H9 (cell line): ENCODE results near the gene MRPS6. TPM values are rescaled to one million over a fixed set of nuclear protein-coding genes. Genes with fewer than 3 reads are reported as not detected.

ENCODE experiments used
- DNase-seq: peaks from one replicate; pipeline ENCODE4 v3.0.0-alpha.2; 2017
- H2AFZ ChIP-seq: one replicate; pipeline ENCODE4 v1.6.1; 2013; ENCODE audit warnings: mild to moderate bottlenecking, low read length, control low read depth, moderate library complexity
- H2AK5ac ChIP-seq: 2 replicates; pipeline ENCODE4 v1.6.1; 2013; ENCODE audit warnings: low read length, control low read depth, mixed read lengths; ENCODE audit not compliant: insufficient read length
- H2BK120ac ChIP-seq: one replicate; pipeline ENCODE4 v1.6.1; 2013; ENCODE audit warnings: low read depth, mild to moderate bottlenecking, low read length, control low read depth, inconsistent platforms; ENCODE audit not compliant: poor library complexity, severe bottlenecking
- H2BK12ac ChIP-seq: 2 replicates; pipeline ENCODE4 v1.6.1; 2013; ENCODE audit warnings: low read length, control low read depth, mixed read lengths, low read depth; ENCODE audit not compliant: insufficient read length
- H2BK15ac ChIP-seq: 2 replicates; pipeline ENCODE4 v1.6.1; 2013; ENCODE audit warnings: low read depth, low read length, control low read depth
- H2BK20ac ChIP-seq: one replicate; pipeline ENCODE4 v1.6.1; 2013; ENCODE audit warnings: low read depth, mild to moderate bottlenecking, low read length, control low read depth, inconsistent platforms; ENCODE audit not compliant: poor library complexity, severe bottlenecking
- H2BK5ac ChIP-seq: 2 replicates; pipeline ENCODE4 v1.6.1; 2013; ENCODE audit warnings: low read length, control low read depth, mixed read lengths; ENCODE audit not compliant: insufficient read length
- H3K14ac ChIP-seq: 2 replicates; pipeline ENCODE4 v1.6.1; 2013; ENCODE audit warnings: low read length, control low read depth; ENCODE audit not compliant: insufficient read depth
- H3K18ac ChIP-seq: 2 replicates; pipeline ENCODE4 v1.6.1; 2013; ENCODE audit warnings: low read depth, mild to moderate bottlenecking, mixed read lengths, low read length, control low read depth; ENCODE audit not compliant: insufficient read length
- H3K23ac ChIP-seq: 2 replicates; pipeline ENCODE4 v1.6.1; 2013; ENCODE audit warnings: low read length, control low read depth, mixed read lengths, low read depth; ENCODE audit not compliant: insufficient read length
- H3K23me2 ChIP-seq: 2 replicates; pipeline ENCODE4 v1.6.1; 2013; ENCODE audit warnings: low read depth, mild to moderate bottlenecking, mixed read lengths, low read length, control low read depth; ENCODE audit not compliant: insufficient read length, poor library complexity, severe bottlenecking
- H3K27ac ChIP-seq: 2 replicates; pipeline ENCODE4 v1.5.1; 2013; ENCODE audit warnings: low read length, control low read depth, mixed read lengths, low read depth; ENCODE audit not compliant: insufficient read length
- H3K27me3 ChIP-seq: 2 replicates; pipeline ENCODE4 v1.6.1; 2013; ENCODE audit warnings: low read length, control low read depth, inconsistent platforms; ENCODE audit not compliant: insufficient read depth
- H3K4ac ChIP-seq: 2 replicates; pipeline ENCODE4 v1.6.1; 2013; ENCODE audit warnings: low read depth, mild to moderate bottlenecking, control low read depth, inconsistent platforms, low read length, moderate library complexity
- H3K4me1 ChIP-seq: 2 replicates; pipeline ENCODE4 v1.6.1; 2013; ENCODE audit warnings: low read length, control low read depth, inconsistent platforms; ENCODE audit not compliant: insufficient read depth
- H3K4me2 ChIP-seq: 2 replicates; pipeline ENCODE4 v1.6.1; 2013; ENCODE audit warnings: low read length, control low read depth, mixed read lengths; ENCODE audit not compliant: insufficient read length, insufficient read depth
- H3K56ac ChIP-seq: 2 replicates; pipeline ENCODE4 v1.6.1; 2013; ENCODE audit warnings: low read depth, mild to moderate bottlenecking, mixed read lengths, low read length, control low read depth; ENCODE audit not compliant: insufficient read length
- H3K79me1 ChIP-seq: 2 replicates; pipeline ENCODE4 v1.6.1; 2013; ENCODE audit warnings: low read depth, mild to moderate bottlenecking, moderate library complexity, low read length, control low read depth, inconsistent platforms; ENCODE audit not compliant: insufficient read depth, poor library complexity, severe bottlenecking
- H3K79me2 ChIP-seq: 2 replicates; pipeline ENCODE4 v1.6.1; 2013; ENCODE audit warnings: low read length, control low read depth, inconsistent platforms; ENCODE audit not compliant: insufficient read depth
- H3K9ac ChIP-seq: 2 replicates; pipeline ENCODE4 v1.6.1; 2013; ENCODE audit warnings: low read length, control low read depth, mixed read lengths; ENCODE audit not compliant: insufficient read length; ENCODE audit errors: extremely low read depth
- H3K9me3 ChIP-seq: one replicate; pipeline ENCODE4 v1.6.1; 2013; ENCODE audit warnings: low read depth, low read length, inconsistent platforms; ENCODE audit not compliant: control insufficient read depth
- H3T11ph ChIP-seq: one replicate; pipeline ENCODE4 v1.6.1; 2013; ENCODE audit warnings: mild to moderate bottlenecking, low read length, control low read depth, inconsistent platforms
- H4K20me1 ChIP-seq: one replicate; pipeline ENCODE4 v1.6.1; 2013; ENCODE audit not compliant: control insufficient read depth, insufficient read length, insufficient read depth
- H4K5ac ChIP-seq: 2 replicates; pipeline ENCODE4 v1.6.1; 2013; ENCODE audit warnings: low read depth, mild to moderate bottlenecking, mixed read lengths, low read length, control low read depth; ENCODE audit not compliant: insufficient read length
- H4K8ac ChIP-seq: replicated peaks from 2 replicates; pipeline ENCODE4 v1.6.1; 2013; ENCODE audit warnings: low read length, control low read depth, mixed read lengths, low read depth; ENCODE audit not compliant: insufficient read length
- H4K91ac ChIP-seq: 2 replicates; pipeline ENCODE4 v1.6.1; 2013; ENCODE audit warnings: low read depth, mild to moderate bottlenecking, moderate library complexity, mixed read lengths, low read length, control low read depth; ENCODE audit not compliant: insufficient read length
- H3K27ac Mint-ChIP-seq, 3 experiments: 2 replicates in 2 of 3; 3 replicates in 1 of 3; pipeline ENCODE4 v1.8.0; 2020 to 2021; ENCODE audit warnings: mixed read lengths in 3 of 3, mild to moderate bottlenecking in 1 of 3, moderate library complexity in 1 of 3
- H3K27me3 Mint-ChIP-seq: 2 replicates; pipeline ENCODE4 v1.8.0; 2021; ENCODE audit warnings: low read depth, mild to moderate bottlenecking, moderate library complexity, mixed read lengths
- H3K36me3 Mint-ChIP-seq, 3 experiments: 2 replicates in 2 of 3; 3 replicates in 1 of 3; pipeline ENCODE4 v1.8.0; 2020 to 2021; ENCODE audit warnings: low read depth in 3 of 3, mixed read lengths in 3 of 3; ENCODE audit not compliant: insufficient read depth in 1 of 3
- H3K4me1 Mint-ChIP-seq, 2 experiments: 2 replicates each; pipeline ENCODE4 v1.8.0; 2020; ENCODE audit warnings: mixed read lengths in 2 of 2
- H3K4me3 Mint-ChIP-seq, 2 experiments: 2 replicates in 1 of 2; 3 replicates in 1 of 2; pipeline ENCODE4 v1.8.0; 2020 to 2021; ENCODE audit warnings: mild to moderate bottlenecking in 2 of 2, mixed read lengths in 2 of 2, moderate library complexity in 1 of 2
- H3K9me3 Mint-ChIP-seq, 2 experiments: 2 replicates in 1 of 2; 3 replicates in 1 of 2; pipeline ENCODE4 v1.8.0; 2020; ENCODE audit warnings: mild to moderate bottlenecking in 2 of 2, mixed read lengths in 2 of 2, moderate library complexity in 1 of 2
- WGBS: extraction: QIAGEN DNeasy Blood & Tissue Kit; methylation state at CpG from one replicate; pipeline ENCODE4 v1.1.7; 2013; ENCODE audit warnings: missing lambda C conversion rate, low lambda C conversion rate, mixed read lengths; ENCODE audit not compliant: insufficient read length; ENCODE audit errors: extremely low coverage; 5-methylcytosine and 5-hydroxymethylcytosine counted together
- total RNA-seq: library from RNA; stranded (reverse); gene quantifications from 2 replicates; pipeline ENCODE4 v1.2.1, GENCODE V29; 2021
- TF ChIP-seq, protein P1 (sequence below): fragments of 200-600 bp; sonication (generic); conservative IDR thresholded peaks from 3 replicates; pipeline ENCODE4 v1.8.0; 2021; ENCODE audit warnings: antibody characterized with exemption, mild to moderate bottlenecking

Gene MRPS6
- total RNA-seq, 1 experiment from 2014 or later = 83.2 TPM

DNA sequence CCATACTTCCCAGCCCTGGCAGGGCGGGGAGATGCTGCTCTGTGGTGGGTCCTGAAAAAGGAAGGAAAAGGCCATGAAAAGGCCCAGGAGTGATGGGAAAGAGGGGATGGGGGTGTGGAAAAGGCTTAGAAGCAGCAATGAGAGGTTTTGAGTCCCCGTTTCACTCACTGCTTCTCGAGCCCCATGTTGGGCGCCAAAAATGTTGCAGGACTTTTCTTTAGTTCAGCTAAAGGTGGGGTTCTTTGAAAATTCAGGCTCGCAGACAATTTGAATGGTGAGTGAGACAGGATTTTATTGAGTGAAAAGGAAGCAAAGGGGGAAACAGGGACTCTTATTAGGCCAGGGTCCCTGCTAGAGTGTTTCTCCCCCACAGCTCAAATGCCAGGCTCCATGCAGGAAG is 93.1 kb downstream of the MRPS6 start:
- Histone ChIP-seq H4K20me1 (no peaks in the 10 kb centered on the region), H3K23me2 (no peaks in the 10 kb centered on the region), H3K18ac (no peak overlapping the region), H3K27me3 (no peaks in the 10 kb centered on the region), H3K4me2 (no peak overlapping the region), H2BK15ac (no peak overlapping the region), H3K9me3 (peaks cover 28% of the 10 kb centered on the region), H3K4me1 (no peaks in the 10 kb centered on the region), H4K8ac (no peak overlapping the region), H3K79me2 (no peaks in the 10 kb centered on the region), H2BK20ac (no peak overlapping the region), H4K5ac (no peak overlapping the region), H2AK5ac (no peak overlapping the region), H3K56ac (no peak overlapping the region), H4K91ac (no peak overlapping the region), H2BK12ac (no peak overlapping the region), H2AFZ (no peak overlapping the region), H3K14ac (no peak overlapping the region), H3K4ac (no peak overlapping the region), H2BK5ac (no peak overlapping the region), H3K23ac (no peak overlapping the region), H3K27ac (no peak overlapping the region), H3K9ac (no peak overlapping the region), H3T11ph (no peak overlapping the region), H2BK120ac (no peak overlapping the region), H3K79me1 (no peaks in the 10 kb centered on the region)
- Mint-ChIP-seq H3K36me3 (peaks cover 58 to 69% (median 64%) of the 10 kb centered on the region in 3 experiments), H3K4me1 (no peaks in the 10 kb centered on the region), H3K4me3 (no peak overlapping the region), H3K27me3 (peaks cover 2% of the 10 kb centered on the region), H3K27ac (no peak overlapping the region), H3K9me3 (peaks cover 60 to 80% of the 10 kb centered on the region in 2 experiments)
- DNase-seq = no peak
- no CpG with 5 or more reads among the region's 5 CpGs for WGBS
- TF ChIP-seq, protein P1, sequence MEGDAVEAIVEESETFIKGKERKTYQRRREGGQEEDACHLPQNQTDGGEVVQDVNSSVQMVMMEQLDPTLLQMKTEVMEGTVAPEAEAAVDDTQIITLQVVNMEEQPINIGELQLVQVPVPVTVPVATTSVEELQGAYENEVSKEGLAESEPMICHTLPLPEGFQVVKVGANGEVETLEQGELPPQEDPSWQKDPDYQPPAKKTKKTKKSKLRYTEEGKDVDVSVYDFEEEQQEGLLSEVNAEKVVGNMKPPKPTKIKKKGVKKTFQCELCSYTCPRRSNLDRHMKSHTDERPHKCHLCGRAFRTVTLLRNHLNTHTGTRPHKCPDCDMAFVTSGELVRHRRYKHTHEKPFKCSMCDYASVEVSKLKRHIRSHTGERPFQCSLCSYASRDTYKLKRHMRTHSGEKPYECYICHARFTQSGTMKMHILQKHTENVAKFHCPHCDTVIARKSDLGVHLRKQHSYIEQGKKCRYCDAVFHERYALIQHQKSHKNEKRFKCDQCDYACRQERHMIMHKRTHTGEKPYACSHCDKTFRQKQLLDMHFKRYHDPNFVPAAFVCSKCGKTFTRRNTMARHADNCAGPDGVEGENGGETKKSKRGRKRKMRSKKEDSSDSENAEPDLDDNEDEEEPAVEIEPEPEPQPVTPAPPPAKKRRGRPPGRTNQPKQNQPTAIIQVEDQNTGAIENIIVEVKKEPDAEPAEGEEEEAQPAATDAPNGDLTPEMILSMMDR = no peak
